Muscle layer of duodenum (tissue), 2 donors: Measurements from ENCODE around the gene SPZ1.
"Not testable (repeated sequence)": the region's sequence is repeated elsewhere in the genome, so short reads cannot be mapped to it uniquely, and the experiment has no call there.

Source experiments
- H3K27ac ChIP-seq: one replicate; pipeline ENCODE4 v1.7.0; 2013; ENCODE audit warnings: mild to moderate bottlenecking, low read length
- H3K27me3 ChIP-seq: one replicate; pipeline ENCODE4 v1.7.0; 2013; ENCODE audit warnings: low read depth, mild to moderate bottlenecking, control low read depth, low read length
- H3K36me3 ChIP-seq, 2 donors: one replicate each; pipeline ENCODE4 v1.7.0; 2013; ENCODE audit warnings: low read length in 2 of 2, control low read depth in 1 of 2, mild to moderate bottlenecking in 1 of 2; ENCODE audit not compliant: insufficient read depth in 2 of 2, control insufficient read depth in 1 of 2
- H3K4me1 ChIP-seq, 2 donors: one replicate each; pipeline ENCODE4 v1.7.0; 2013; ENCODE audit warnings: low read length in 2 of 2, mild to moderate bottlenecking in 2 of 2, control low read depth in 1 of 2, moderate library complexity in 1 of 2; ENCODE audit not compliant: insufficient read depth in 2 of 2, control insufficient read depth in 1 of 2
- H3K4me3 ChIP-seq, 2 donors: one replicate each; pipeline ENCODE4 v1.7.0; 2013; ENCODE audit warnings: low read length in 2 of 2, low read depth in 1 of 2, mild to moderate bottlenecking in 1 of 2
- H3K9me3 ChIP-seq, 2 donors: one replicate each; pipeline ENCODE4 v1.7.0; 2013; ENCODE audit warnings: low read length in 2 of 2, control low read depth in 1 of 2, mild to moderate bottlenecking in 1 of 2; ENCODE audit not compliant: control insufficient read depth in 1 of 2
- donor health status: healthy.

SPZ1 gene

DNA sequence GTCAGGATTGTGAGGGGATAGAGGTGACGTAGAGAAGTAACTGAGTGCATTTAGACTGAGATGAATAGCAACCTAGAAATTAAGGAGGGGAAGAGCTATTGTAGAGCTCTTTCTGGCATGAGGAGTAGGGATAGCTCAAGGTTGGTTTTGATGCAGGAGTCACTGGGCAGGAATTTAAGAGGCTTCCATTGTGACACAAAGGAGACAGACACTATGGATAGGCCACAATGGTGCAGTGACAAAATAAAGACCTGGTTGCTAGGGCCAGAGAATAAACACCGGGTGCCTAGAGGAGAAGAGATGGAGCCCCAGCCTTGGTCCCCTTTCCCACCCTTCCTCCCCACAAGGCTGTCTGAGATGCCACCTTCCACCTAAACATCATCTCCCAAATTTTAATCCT is at the start of gene SPZ1:
Gene SPZ1 (plus strand): TSS at position 301 of the 400 bp plus-strand sequence. CDS start 214 bp downstream, outside the sequence.
- Histone ChIP-seq H3K27me3 (no peaks in the 10 kb centered on the region), H3K27ac (no peak within 1 kb of the TSS), H3K4me3 (no peak within 1 kb of the TSS), H3K4me1 (no peaks in the 10 kb centered on the region), H3K9me3 (no peaks in the 10 kb centered on the region), H3K36me3 (no peaks in the 10 kb centered on the region)

DNA sequence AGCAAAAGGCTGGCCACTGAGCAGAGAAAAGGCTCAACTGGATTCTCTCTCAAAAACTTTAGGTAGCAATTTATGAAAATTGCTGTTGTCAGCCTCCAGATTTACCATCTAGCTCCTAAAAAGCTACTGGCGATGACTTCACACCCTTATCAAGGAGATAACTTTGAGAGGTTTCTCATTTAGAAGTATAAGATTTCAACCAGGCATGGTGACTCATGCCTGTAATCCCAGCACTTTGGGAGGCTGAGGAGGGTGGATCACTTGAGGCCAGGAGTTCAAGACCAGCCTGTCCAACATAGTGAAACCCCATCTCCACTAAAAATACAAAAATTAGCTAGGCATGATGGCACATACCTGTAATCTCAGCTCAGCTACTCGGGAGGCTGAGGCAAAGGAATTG is 49.3 kb upstream of the SPZ1 start:
- H3K27ac ChIP-seq, H3K4me3 ChIP-seq, H3K4me1 ChIP-seq: not testable (repeated sequence)

GRCh38 chr5:80275347-80275746 is 44.5 kb upstream of the SPZ1 start:
- Histone ChIP-seq H3K27me3 (no peaks in the 10 kb centered on the region), H3K9me3 (no peaks in the 10 kb centered on the region), H3K36me3 (no peaks in the 10 kb centered on the region), H3K4me3 (no peak overlapping the region), H3K4me1 (no peaks in the 10 kb centered on the region), H3K27ac (no peak overlapping the region)

More for the DNA sequence above, 49.3 kb upstream of the SPZ1 start:
- H3K27me3 ChIP-seq, H3K9me3 ChIP-seq, H3K36me3 ChIP-seq: not testable (repeated sequence)

GRCh38 chr5:80276186-80276585 is 43.6 kb upstream of the SPZ1 start:
- Histone ChIP-seq H3K36me3 (no peaks in the 10 kb centered on the region), H3K27me3 (no peaks in the 10 kb centered on the region), H3K4me3 (no peak overlapping the region), H3K9me3 (no peaks in the 10 kb centered on the region), H3K4me1 (no peaks in the 10 kb centered on the region), H3K27ac (no peak overlapping the region)

DNA sequence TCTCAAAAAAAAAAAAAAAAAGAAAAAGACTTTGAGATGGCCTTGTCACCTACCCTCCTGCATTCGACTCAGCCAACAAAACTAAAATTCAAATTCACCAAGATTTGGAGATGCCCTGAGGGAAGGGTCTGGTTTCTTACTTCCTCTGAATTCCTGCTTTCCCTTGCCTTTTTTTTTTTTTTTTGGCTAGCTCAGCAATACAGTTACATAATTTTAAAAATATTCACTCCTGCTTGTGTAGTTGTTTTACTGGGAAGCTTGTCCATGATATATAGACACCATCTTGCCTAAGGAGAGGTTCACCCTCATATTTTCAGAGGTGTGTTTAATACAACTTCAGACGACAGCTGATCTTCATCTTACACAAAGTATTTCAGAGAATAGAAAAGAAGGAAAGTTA is 42.6 kb upstream of the SPZ1 start:
- Histone ChIP-seq H3K4me1 (no peaks in the 10 kb centered on the region), H3K36me3 (no peaks in the 10 kb centered on the region), H3K27me3 (no peaks in the 10 kb centered on the region), H3K4me3 (no peak overlapping the region), H3K27ac (no peak overlapping the region), H3K9me3 (no peaks in the 10 kb centered on the region)

DNA sequence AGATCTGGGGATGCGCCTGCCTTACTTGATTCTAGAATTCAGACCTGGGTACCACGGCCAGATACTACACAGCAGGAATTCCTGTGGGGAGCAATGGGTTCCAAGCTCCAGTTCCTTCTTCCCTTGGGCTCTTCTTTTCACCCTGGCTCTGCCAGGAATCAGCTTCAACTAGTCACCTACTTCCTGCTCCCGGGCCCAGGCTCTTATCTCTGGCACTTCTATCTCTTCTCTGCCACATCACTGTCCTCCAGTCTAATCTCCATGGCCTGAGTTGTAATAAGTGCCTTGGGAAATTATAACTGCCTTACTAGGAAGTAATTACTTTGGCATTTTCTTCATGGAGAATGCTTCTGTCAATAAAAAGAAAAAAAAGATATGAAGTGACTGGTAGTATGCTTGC is 37.7 kb upstream of the SPZ1 start:
- no peaks in the 10 kb centered on the region for H3K36me3 ChIP-seq

GRCh38 chr5:80283360-80283759 is 36.4 kb upstream of the SPZ1 start:
- H3K4me3 ChIP-seq: no peak overlapping the region
- H3K9me3 ChIP-seq: no peaks in the 10 kb centered on the region

More for the DNA sequence above, 37.7 kb upstream of the SPZ1 start:
- Histone ChIP-seq H3K4me3 (no peak overlapping the region), H3K27ac (no peak overlapping the region), H3K27me3 (no peaks in the 10 kb centered on the region), H3K9me3 (no peaks in the 10 kb centered on the region), H3K4me1 (no peaks in the 10 kb centered on the region)

DNA sequence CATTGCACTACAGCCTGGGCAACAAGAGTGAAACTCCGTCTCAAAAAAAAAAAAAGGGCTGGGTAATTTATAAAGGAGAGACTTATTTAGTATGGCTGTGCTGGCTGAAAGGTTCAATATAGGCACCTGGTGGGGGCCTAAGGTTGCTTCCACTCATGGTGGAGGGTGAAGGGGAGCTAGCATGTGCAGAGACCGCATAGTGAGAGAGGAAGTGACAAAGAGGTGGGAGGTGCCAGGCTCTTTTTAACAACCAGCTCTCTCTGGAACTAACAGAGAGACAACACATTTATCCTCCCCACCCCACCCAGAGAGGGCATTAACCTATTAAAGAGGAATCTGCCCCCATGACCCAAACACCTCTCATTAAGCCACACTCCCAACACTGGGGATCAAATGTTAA is 35.1 kb upstream of the SPZ1 start:
- Histone ChIP-seq H3K27me3 (no peaks in the 10 kb centered on the region), H3K27ac (no peak overlapping the region), H3K9me3 (no peaks in the 10 kb centered on the region), H3K4me3 (no peak overlapping the region), H3K36me3 (no peaks in the 10 kb centered on the region), H3K4me1 (no peaks in the 10 kb centered on the region)

More at GRCh38 chr5:80283360-80283759, 36.4 kb upstream of the SPZ1 start:
- Histone ChIP-seq H3K4me1 (no peaks in the 10 kb centered on the region), H3K27ac (no peak overlapping the region), H3K27me3 (no peaks in the 10 kb centered on the region), H3K36me3 (no peaks in the 10 kb centered on the region)

DNA sequence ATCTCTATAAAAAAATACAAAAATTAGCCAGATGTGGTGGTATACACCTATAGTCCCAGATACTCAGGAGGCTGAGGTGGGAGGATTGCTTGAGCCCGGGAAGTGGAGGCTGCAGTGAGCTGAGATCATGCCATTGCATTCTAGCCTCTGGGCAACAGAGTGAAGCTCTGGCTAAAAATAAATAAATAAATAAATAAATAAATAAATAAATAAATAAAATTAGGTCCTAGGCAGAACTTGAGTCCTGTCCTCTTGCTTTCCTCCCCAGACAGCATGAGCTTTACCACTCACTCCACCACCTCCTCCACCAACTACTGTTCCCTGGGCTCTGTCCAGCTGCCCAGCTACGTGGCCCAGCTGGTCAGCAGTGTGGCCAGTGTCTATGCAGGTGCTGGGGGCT is 31.6 kb upstream of the SPZ1 start:
- Histone ChIP-seq H3K27ac (no peak overlapping the region), H3K4me1 (no peaks in the 10 kb centered on the region), H3K27me3 (no peaks in the 10 kb centered on the region), H3K9me3 (no peaks in the 10 kb centered on the region), H3K36me3 (no peaks in the 10 kb centered on the region), H3K4me3 (no peak overlapping the region)

DNA sequence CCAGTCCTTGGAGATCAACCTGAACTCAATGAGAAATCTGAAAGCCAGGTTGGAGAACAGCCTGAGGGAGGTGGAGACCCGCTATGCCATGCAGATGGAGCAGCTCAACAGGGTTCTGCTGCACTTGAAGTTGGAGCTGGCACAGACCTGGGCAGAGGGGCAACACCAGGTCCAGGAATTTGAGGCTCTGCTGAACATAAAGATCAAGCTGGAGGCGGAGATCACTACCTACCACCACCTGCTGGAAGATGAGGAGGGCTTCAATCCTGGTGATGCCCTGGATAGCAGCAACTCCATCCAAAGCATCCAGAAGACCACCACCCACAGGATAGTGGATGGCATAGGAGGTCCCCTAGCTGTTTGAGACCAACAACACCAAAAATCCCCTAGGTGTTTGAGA is 30.5 kb upstream of the SPZ1 start:
- Histone ChIP-seq H3K36me3 (no peaks in the 10 kb centered on the region), H3K4me3 (no peak overlapping the region), H3K27me3 (no peaks in the 10 kb centered on the region), H3K4me1 (no peaks in the 10 kb centered on the region), H3K27ac (no peak overlapping the region), H3K9me3 (no peaks in the 10 kb centered on the region)

- Histone ChIP-seq H3K27ac (no peak overlapping the region), H3K4me1 (peaks cover 0 to 3% of the 10 kb centered on the region in 2 donors), H3K4me3 (no peak overlapping the region), H3K27me3 (no peaks in the 10 kb centered on the region), H3K36me3 (no peaks in the 10 kb centered on the region), H3K9me3 (no peaks in the 10 kb centered on the region)
These were observed 28.0 kb upstream of the SPZ1 start for GRCh38 chr5:80291761-80292160.

DNA sequence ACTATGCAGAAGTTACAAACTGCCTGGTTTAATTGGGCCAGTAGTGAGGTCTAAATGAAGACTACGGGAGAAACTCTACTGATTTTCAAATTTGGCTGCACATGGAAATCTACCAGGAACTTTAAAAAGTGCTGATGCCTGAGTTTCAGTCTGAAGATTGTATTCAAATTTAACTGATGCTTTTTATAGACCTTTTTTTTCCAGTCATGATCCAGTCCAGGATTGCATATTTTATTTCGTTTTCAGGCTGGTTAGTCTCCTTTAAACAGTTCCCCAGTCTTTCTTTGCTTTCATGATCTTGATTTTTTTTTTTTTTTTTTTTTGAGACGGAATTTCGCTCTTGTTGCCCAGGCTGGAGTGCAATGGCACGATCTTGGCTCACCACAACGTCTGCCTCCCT is 23.7 kb upstream of the SPZ1 start:
- peaks cover 0 to 3% of the 10 kb centered on the region in 2 donors for H3K4me1 ChIP-seq
- no peaks in the 10 kb centered on the region for H3K9me3 ChIP-seq
- H3K4me3 ChIP-seq: no peak overlapping the region
- H3K27me3 ChIP-seq: no peaks in the 10 kb centered on the region
- no peaks in the 10 kb centered on the region for H3K36me3 ChIP-seq
- H3K27ac ChIP-seq: no peak overlapping the region
